ENCODE measurements around the gene PLEKHH1.

PLEKHH1 gene

GRCh38 chr14:67527756-67528155 lies 5.3 kb upstream of the PLEKHH1 start:
- no peak overlapping the region for H3K4me3 ChIP-seq (ENCODE audit: low read depth, low read length)
- TF ChIP-seq POLR2A (IDR thresholded peaks at IDR 0.05; ENCODE audit: extremely low read depth, insufficient read length) (no peak), MAX (IDR thresholded peaks at IDR 0.05; ENCODE audit: low read depth, low read length) (no peak)
- no peak for DNase-seq (ENCODE audit: low read depth)

- TF ChIP-seq POLR2A (IDR thresholded peaks at IDR 0.05; ENCODE audit: extremely low read depth, insufficient read length) (no peak), CTCF (IDR thresholded peaks at IDR 0.05; ENCODE audit: low read depth, low read length) (no peak), MYC (IDR thresholded peaks at IDR 0.05; ENCODE audit: low read depth, low read length) (no peak), MAX (IDR thresholded peaks at IDR 0.05; ENCODE audit: low read depth, low read length) (no peak)
- DNase-seq (ENCODE audit: low read depth): no peak
Measured at GRCh38 chr14:67528276-67528675, 4.8 kb upstream of the PLEKHH1 start.

GRCh38 chr14:67529947-67530935 lies 2.8 kb upstream of the PLEKHH1 start:
- H3K4me3 ChIP-seq (ENCODE audit: low read depth, low read length): no peak overlapping the region
- DNase-seq (ENCODE audit: low read depth): no peak
- TF ChIP-seq MAX (IDR thresholded peaks at IDR 0.05; ENCODE audit: low read depth, low read length): no peak
- TF ChIP-seq POLR2A (IDR thresholded peaks at IDR 0.05; ENCODE audit: extremely low read depth, insufficient read length): no peak
- no peak for TF ChIP-seq CTCF (IDR thresholded peaks at IDR 0.05; ENCODE audit: low read depth, low read length)
- no peak for TF ChIP-seq MYC (IDR thresholded peaks at IDR 0.05; ENCODE audit: low read depth, low read length)

More at GRCh38 chr14:67528276-67528675, 4.8 kb upstream of the PLEKHH1 start:
- H3K4me3 ChIP-seq (ENCODE audit: low read depth, low read length): no peak overlapping the region

- no peak for DNase-seq (ENCODE audit: low read depth)
- TF ChIP-seq POLR2A (IDR thresholded peaks at IDR 0.05; ENCODE audit: extremely low read depth, insufficient read length): no peak
- TF ChIP-seq MAX (IDR thresholded peaks at IDR 0.05; ENCODE audit: low read depth, low read length): no peak
- no peak for TF ChIP-seq MYC (IDR thresholded peaks at IDR 0.05; ENCODE audit: low read depth, low read length)
- TF ChIP-seq CTCF (IDR thresholded peaks at IDR 0.05; ENCODE audit: low read depth, low read length): no peak
- peak overlapping the region; percentile 23 for H3K4me3 ChIP-seq (ENCODE audit: low read depth, low read length)
Measured at GRCh38 chr14:67532606-67532997, 488 bp upstream of the PLEKHH1 start.

- H3K4me3 ChIP-seq (ENCODE audit: low read depth, low read length): no peak overlapping the region
- TF ChIP-seq POLR2A (IDR thresholded peaks at IDR 0.05; ENCODE audit: extremely low read depth, insufficient read length) (no peak), MAX (IDR thresholded peaks at IDR 0.05; ENCODE audit: low read depth, low read length) (no peak), CTCF (IDR thresholded peaks at IDR 0.05; ENCODE audit: low read depth, low read length) (no peak), MYC (IDR thresholded peaks at IDR 0.05; ENCODE audit: low read depth, low read length) (no peak)
- DNase-seq (ENCODE audit: low read depth): no peak
Measured at GRCh38 chr14:67533754-67534085, 630 bp downstream of the PLEKHH1 start.

- H3K4me3 ChIP-seq (ENCODE audit: low read depth, low read length): no peak overlapping the region
- TF ChIP-seq CTCF (IDR thresholded peaks at IDR 0.05; ENCODE audit: low read depth, low read length): no peak
- TF ChIP-seq MAX (IDR thresholded peaks at IDR 0.05; ENCODE audit: low read depth, low read length): no peak
- TF ChIP-seq MYC (IDR thresholded peaks at IDR 0.05; ENCODE audit: low read depth, low read length): no peak
- TF ChIP-seq POLR2A (IDR thresholded peaks at IDR 0.05; ENCODE audit: extremely low read depth, insufficient read length): no peak
- no peak for DNase-seq (ENCODE audit: low read depth)
Measured at GRCh38 chr14:67536087-67536486, 3.0 kb downstream of the PLEKHH1 start.

All from NB4 (cell line).